Tibial nerve (tissue), 4 donors: Measurements from ENCODE around the gene ZNF777. TPM values are rescaled to one million over a fixed set of nuclear protein-coding genes. Genes with fewer than 3 reads are reported as not detected.

Source experiments
- DNase-seq, 2 donors: peaks; one replicate each; pipeline ENCODE4 v3.0.0-alpha.2; 2019; ENCODE audit warnings: low spot score in 2 of 2
- H3K27ac ChIP-seq, 4 donors: fragments of 200-600 bp; sonication (generic) in 3 of 4; one replicate each; pipeline ENCODE4 v1.5.1; 2017 to 2019; ENCODE audit warnings: mild to moderate bottlenecking in 1 of 4
- H3K27me3 ChIP-seq, 2 donors: fragments of 200-600 bp; sonication (generic) in 1 of 2; one replicate each; pipeline versions ENCODE4 v1.5.1 to v1.6.0; 2017 to 2019
- H3K36me3 ChIP-seq, 3 donors: fragments of 200-600 bp; sonication (generic); one replicate each; pipeline ENCODE4 v1.5.1; 2018 to 2019
- H3K4me1 ChIP-seq, 4 donors: fragments of 200-600 bp; sonication (generic) in 3 of 4; one replicate each; pipeline ENCODE4 v1.5.1; 2017 to 2019
- H3K4me3 ChIP-seq, 4 donors: fragments of 200-600 bp; sonication (generic) in 3 of 4; one replicate each; pipeline ENCODE4 v1.5.1; 2017 to 2019; ENCODE audit warnings: mild to moderate bottlenecking in 1 of 4, moderate library complexity in 1 of 4
- H3K9me3 ChIP-seq, 4 donors: fragments of 200-600 bp; sonication (generic) in 3 of 4; one replicate each; pipeline ENCODE4 v1.5.1; 2017 to 2019
- EP300 ChIP-seq, 2 donors: sonication (generic); formaldehyde crosslinking; IDR thresholded peaks; one replicate each; pipeline ENCODE4 v1.6.1; 2017; ENCODE audit warnings: antibody characterized with exemption in 2 of 2, mild to moderate bottlenecking in 1 of 2
- POLR2A ChIP-seq, 2 donors: fragments of 450-650 bp; IDR thresholded peaks; one replicate each; pipeline ENCODE4 v1.6.1; 2017; ENCODE audit warnings: antibody characterized with exemption in 2 of 2, mild to moderate bottlenecking in 2 of 2, moderate library complexity in 2 of 2
- WGBS, 2 donors: methylation state at CpG; one replicate each; pipeline ENCODE4 v1.1.5; 2018; 5-methylcytosine and 5-hydroxymethylcytosine counted together
- total RNA-seq, 4 donors: library from RNA; depleted of rRNA; stranded (reverse); fragments of >200 nt; gene quantifications; one replicate each; pipeline ENCODE4 v1.1.0, GENCODE V29; 2016
- TF ChIP-seq, protein P1 (sequence below), 5 experiments: fragments of 200-600 bp in 3 of 5; fragments of 450-650 bp in 2 of 5; sonication (generic) in 3 of 5; IDR thresholded peaks; one replicate each; pipeline ENCODE4 v1.5.1; 2016 to 2019; ENCODE audit warnings: antibody characterized with exemption in 5 of 5, mild to moderate bottlenecking in 3 of 5, moderate library complexity in 2 of 5

ZNF777 gene
- total RNA-seq, 4 donors from 2014 or later, result 7.3 to 12.2 (median 9.6) TPM

DNA sequence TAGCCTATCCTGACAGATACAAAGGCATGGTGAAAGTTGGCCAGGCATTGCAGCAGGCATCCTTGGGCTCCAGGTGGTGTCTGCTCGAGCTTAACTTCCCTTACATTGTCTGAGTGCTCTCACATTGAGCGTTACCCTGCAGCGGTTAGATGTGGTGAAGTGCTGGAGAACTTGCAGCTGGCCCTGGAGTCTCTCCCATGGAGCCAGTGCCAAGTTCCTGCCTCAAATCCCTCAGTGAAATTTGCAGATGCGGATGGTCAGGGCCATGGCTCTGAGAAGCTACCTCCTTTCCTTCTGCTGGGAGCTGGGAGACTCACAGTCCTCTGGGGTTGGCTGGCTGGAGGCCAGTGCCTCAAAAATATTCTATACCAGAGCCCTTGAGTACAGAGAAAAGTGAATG lies 40.0 kb upstream of the ZNF777 start:
- 80% methylated on average over 4 of the region's 4 CpGs for WGBS, 2 donors
- no peak for DNase-seq
- Histone ChIP-seq H3K27me3 (no peaks in the 10 kb centered on the region), H3K4me3 (no peak overlapping the region), H3K4me1 (peaks cover 0 to 6% (median 4%) of the 10 kb centered on the region in 4 donors), H3K27ac (no peak overlapping the region), H3K9me3 (peaks cover 0 to 2% (median 0%) of the 10 kb centered on the region in 4 donors), H3K36me3 (no peaks in the 10 kb centered on the region)
- no peak for TF ChIP-seq EP300 (IDR thresholded peaks at IDR 0.05)
- TF ChIP-seq, protein P1, sequence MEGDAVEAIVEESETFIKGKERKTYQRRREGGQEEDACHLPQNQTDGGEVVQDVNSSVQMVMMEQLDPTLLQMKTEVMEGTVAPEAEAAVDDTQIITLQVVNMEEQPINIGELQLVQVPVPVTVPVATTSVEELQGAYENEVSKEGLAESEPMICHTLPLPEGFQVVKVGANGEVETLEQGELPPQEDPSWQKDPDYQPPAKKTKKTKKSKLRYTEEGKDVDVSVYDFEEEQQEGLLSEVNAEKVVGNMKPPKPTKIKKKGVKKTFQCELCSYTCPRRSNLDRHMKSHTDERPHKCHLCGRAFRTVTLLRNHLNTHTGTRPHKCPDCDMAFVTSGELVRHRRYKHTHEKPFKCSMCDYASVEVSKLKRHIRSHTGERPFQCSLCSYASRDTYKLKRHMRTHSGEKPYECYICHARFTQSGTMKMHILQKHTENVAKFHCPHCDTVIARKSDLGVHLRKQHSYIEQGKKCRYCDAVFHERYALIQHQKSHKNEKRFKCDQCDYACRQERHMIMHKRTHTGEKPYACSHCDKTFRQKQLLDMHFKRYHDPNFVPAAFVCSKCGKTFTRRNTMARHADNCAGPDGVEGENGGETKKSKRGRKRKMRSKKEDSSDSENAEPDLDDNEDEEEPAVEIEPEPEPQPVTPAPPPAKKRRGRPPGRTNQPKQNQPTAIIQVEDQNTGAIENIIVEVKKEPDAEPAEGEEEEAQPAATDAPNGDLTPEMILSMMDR (IDR thresholded peaks at IDR 0.05), result no peak
- no peak for TF ChIP-seq POLR2A (IDR thresholded peaks at IDR 0.05)

GRCh38 chr7:149500201-149500600 lies 39.3 kb upstream of the ZNF777 start:
- Histone ChIP-seq H3K4me3 (no peak overlapping the region), H3K36me3 (no peaks in the 10 kb centered on the region), H3K27ac (no peak overlapping the region), H3K4me1 (peaks cover 0 to 13% (median 8%) of the 10 kb centered on the region in 4 donors), H3K27me3 (no peaks in the 10 kb centered on the region), H3K9me3 (no peaks in the 10 kb centered on the region)
- no peak for DNase-seq
- TF ChIP-seq, protein P1 (IDR thresholded peaks at IDR 0.05), result no peak
- TF ChIP-seq POLR2A (IDR thresholded peaks at IDR 0.05) (no peak), EP300 (IDR thresholded peaks at IDR 0.05) (no peak)

- no peaks in the 10 kb centered on the region for H3K9me3 ChIP-seq
- DNase-seq, result no peak
- peaks cover 0 to 20% (median 9%) of the 10 kb centered on the region in 4 donors for H3K4me1 ChIP-seq
- TF ChIP-seq EP300 (IDR thresholded peaks at IDR 0.05) (no peak), POLR2A (IDR thresholded peaks at IDR 0.05) (no peak)
- TF ChIP-seq, protein P1 (IDR thresholded peaks at IDR 0.05), result no peak
- H3K36me3 ChIP-seq, result peaks cover 0 to 6% (median 0%) of the 10 kb centered on the region in 3 donors
- H3K27ac ChIP-seq, result no peak overlapping the region
- no peak overlapping the region for H3K4me3 ChIP-seq
- 83 to 84% methylated on average over 6 of the region's 6 CpGs for WGBS, 2 donors
- H3K27me3 ChIP-seq, result no peaks in the 10 kb centered on the region
Observed at GRCh38 chr7:149498811-149499210, 37.9 kb upstream of the ZNF777 start.

DNA sequence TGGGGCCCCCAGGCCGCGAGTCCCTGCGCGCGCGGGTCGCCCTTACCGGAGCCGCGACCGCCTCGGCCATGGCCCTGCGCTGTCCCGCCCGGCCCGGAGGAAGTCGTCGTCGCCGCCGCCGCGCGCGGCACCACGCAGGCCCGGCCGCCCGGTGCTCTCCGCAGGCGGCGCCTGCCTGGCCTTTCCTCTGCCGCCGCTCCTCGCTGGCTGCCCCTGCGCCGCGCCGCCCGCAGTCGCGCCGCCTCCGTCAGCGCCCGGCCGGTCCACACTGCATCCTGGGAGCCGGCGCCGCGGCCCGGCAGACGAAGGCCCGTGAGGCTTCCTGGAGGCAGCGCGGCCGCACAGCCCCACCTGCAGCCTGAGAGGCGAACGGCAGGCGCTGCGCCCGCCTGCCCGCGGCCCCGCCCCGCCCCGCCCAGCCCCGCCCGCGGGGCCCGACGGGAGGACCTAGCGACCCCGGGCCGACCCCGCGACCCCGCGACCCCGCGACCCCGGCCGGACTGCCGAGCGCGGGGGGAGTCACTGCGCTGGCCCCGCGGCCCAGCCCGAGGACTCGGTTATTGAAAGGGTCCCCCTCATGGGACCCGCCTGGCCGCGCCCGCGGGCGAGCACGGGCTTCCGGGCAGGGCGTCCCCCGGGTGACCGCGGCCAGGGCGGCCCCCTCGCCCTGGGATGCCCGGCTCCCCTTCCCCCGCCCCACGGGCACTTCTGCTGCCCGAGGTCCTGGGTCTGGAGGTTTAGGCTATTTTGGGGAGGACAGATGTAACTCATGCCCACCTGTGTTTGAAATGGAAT lies 36.8 kb upstream of the ZNF777 start, which contains the start of gene ZNF746:
ZNF746 (minus strand) TSS at position 343 of the 795 bp plus-strand sequence; CDS start at position 70, 273 bp downstream.
- peak in 1 of 2 donors; percentile 53 for TF ChIP-seq POLR2A (IDR thresholded peaks at IDR 0.05)
- TF ChIP-seq, protein P1 (IDR thresholded peaks at IDR 0.05), result peak; percentile 45 to 95 (median 91)
- no peak for TF ChIP-seq EP300 (IDR thresholded peaks at IDR 0.05)
- no peaks in the 10 kb centered on the region for H3K9me3 ChIP-seq
- DNase-seq, result peak; percentile 44 to 50
- 0% methylated on average over 13 to 57 of the region's 109 CpGs for WGBS, 2 donors
- H3K4me3 ChIP-seq, result peak within 1 kb of the TSS; percentile 66 to 86 (median 70)
- H3K27ac ChIP-seq, result peak within 1 kb of the TSS; percentile 75 to 91 (median 86)
- peaks cover 0 to 20% (median 9%) of the 10 kb centered on the region in 4 donors for H3K4me1 ChIP-seq
- no peaks in the 10 kb centered on the region for H3K27me3 ChIP-seq
- H3K36me3 ChIP-seq, result peaks cover 0 to 17% (median 10%) of the 10 kb centered on the region in 3 donors
